HG03039 (cell line): Measurements from ENCODE around the gene PRKRA.
A peak's percentile ranks its signal among the peaks of the same experiment; 100 is the strongest.
"Not testable (repeated sequence)": the region's sequence is repeated elsewhere in the genome, so short reads cannot be mapped to it uniquely, and the experiment has no call there.

ENCODE experiments used
- ATAC-seq: cut with Tn5 transposase; IDR thresholded peaks from one replicate; pipeline ENCODE4 v1.9.1; 2021; ENCODE audit warnings: mild to moderate bottlenecking, moderate library complexity; ENCODE audit not compliant: unreplicated experiment

PRKRA gene

DNA sequence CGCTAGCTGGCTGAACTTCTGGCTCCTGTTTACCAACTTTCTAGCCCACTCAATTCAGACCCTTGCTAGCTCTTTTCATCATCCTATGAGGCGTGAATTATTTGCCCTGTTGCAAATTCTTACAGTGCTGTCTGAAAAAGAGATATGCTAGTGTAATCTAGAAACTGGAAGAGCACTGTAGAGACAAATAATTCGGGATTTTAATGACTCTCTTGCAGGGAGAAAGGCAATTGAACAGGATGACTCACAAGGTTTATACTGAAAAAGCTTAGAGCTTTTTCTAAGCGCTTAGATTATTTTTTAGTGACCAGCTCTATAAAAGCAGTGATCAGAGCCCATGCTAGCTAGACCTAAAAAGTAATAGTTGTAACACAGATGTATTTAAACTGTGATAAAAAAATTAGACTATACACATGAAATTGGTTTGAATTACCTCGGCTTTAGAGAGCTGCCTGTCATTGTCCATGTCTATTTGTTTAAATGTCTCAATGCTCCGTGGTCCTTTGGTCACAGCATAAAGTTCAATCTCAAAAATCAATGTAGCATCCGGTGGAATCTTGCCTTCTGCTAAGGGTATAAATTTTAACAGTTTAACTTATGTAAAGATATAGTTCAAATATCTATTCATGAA lies 18.4 kb upstream of the PRKRA start:
- no peak for ATAC-seq

DNA sequence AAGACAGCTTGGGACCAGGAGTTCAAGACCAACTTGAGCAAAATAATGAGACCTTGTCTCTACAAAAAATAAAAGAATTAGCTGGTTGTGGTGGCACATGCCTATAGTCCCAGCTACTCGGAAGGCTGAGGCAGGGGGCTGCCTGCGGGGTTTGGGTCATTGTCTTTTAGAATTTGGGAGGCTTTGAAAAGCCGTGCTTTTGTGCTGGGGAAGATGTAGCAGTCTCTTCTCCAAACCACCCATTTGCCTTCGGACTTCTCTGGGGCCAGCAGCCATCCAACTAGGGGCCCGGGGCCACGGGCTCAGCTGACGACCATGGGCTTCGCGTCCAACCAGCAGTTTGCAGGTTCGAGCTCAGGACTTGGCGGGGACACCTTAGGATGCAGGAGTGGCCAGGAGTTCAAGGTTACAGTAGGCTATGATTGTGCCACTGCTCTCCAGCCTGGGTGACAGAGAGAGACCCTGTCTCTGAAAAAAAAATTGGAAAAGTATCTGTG lies 6.5 kb upstream of the PRKRA start:
- ATAC-seq, result no peak

DNA sequence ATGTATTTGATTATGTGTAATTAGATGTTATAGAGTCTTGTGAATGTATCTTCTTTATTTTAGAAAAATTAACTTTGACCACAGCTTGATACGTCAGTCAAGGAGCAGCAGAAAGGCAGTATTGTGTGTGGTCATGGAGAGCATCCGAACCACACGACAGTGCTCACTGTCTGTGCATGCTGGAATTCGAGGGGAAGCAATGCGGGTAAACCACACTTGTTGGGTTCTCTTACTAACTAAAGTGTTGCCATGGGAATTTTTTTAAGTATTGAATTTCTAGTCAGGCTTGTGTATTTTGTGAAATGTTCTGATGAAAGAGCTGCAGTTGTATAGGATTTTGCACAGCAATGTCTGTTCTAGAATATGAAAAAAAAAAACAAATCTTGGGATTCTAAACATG lies 5.0 kb upstream of the PRKRA start:
- ATAC-seq, result no peak

DNA sequence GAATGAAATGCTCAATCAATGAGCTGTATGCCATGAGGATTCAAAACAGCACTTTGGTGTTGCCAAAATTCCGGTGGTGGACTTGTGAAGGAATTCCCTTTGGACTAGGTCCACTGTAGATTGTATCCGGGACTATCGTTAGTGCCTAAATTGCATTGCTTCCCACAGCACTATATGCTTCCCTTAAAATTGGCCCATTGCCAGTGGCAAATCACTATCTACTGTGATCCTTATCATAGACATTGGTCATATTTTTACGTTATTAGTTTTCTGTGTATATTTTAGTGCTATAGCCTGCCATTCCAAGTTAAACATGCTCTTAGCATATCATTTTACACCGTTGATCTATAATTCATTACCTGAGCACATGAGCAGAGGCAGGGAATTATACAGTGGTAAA lies 1.9 kb upstream of the PRKRA start:
- no peak for ATAC-seq

DNA sequence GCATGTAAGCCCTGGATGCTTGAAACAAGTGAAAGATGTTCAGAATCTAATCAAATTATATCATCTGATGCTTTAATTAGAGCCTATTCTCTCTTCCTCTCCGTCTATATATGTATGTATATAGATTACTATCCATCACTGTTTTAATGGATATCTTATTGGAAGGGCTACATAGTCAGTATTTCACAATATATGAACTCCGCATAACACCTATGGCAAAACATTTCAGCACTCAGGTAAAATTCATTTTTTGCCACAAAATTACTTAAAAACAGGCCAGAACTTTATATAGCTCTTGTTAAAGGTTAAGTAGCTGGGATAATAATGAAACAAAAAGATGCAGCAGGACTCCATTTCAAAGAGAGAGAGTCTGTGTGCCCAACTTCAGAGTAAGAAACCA lies 1.4 kb upstream of the PRKRA start:
- ATAC-seq, result no peak

DNA sequence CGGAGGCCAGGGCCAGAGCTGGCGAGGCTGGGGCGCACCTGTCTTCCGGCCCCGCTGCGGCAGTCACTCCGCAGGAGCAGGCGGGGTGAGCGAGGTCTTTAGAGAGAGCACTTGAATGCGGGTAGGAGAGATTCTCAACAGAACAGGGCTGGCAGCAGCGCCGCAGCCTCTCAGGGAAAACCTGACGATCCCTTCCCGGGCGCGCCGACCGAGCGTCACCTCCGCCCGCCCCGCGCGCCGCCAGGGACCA lies 526 bp downstream of the PRKRA start:
- peak; percentile 36 for ATAC-seq

DNA sequence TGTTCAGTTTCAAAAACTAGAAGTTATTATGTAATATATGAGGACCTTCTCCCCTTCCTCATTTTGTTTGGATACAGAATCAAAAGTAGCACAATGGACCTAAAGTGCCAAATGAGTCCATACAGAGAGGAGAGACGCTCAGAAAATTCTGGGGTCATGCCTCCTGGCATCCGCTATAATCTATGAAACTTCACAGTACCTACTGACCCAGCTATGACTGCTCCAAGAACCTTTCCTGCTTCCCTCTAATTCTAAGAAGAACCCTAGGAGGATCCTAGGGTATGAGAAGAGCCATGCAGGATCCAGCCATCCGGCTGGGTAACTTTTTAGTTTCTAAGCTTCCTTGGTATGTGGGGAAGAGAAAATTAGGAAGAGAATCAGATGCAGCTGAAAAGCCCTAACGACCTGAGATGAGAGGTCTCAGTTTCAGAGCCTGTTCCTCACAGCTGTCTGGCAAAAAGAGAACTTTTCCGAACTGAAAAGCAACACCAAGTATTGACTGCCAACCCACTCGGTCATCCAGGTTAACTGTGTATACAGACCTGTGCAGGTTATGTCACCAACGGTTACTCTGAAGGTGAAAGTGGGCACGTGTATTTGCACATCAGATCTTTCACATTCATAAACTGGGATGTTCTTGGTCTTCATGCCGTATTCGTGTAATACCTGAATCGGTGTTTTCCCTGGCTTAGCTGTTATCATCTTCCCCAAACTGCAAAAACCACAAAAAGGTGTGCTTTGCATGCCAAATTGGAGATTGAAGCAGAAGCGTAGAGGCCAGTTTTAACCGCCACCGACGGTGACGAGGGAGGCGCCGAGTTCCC lies 1.1 kb downstream of the PRKRA start:
- ATAC-seq, result peak; percentile 3

DNA sequence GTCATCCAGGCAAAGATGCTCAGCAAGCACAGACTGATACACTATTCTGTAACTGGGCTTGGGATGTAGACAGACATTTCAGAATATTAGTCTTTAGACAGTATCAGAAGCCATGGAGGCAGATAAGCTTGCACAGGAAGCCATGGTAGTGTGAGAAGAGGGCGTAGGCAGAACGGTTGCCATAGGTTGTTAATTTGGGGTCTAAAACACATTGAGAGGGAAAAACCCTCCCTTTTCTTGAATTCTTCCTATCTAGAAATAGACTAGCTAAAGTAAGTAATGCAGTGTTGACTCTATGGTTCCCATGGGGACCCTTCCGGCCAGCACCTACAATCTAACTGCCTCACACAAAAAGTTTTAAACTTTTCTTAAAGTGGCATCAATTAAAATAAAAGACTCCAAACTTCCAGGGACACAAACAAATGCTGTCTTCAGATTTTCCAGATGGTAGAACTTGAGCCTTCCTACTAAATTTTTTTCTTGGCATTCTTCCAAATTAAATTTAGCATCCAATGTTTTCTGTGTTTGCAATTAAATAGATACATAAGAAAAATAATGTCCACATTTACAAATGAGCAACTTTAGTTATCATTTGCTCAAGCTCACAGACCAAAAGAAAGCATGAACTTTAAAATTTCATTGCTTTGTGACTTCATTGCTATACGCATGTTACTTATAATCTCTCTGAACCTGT lies 1.9 kb downstream of the PRKRA start:
- ATAC-seq, result no peak

DNA sequence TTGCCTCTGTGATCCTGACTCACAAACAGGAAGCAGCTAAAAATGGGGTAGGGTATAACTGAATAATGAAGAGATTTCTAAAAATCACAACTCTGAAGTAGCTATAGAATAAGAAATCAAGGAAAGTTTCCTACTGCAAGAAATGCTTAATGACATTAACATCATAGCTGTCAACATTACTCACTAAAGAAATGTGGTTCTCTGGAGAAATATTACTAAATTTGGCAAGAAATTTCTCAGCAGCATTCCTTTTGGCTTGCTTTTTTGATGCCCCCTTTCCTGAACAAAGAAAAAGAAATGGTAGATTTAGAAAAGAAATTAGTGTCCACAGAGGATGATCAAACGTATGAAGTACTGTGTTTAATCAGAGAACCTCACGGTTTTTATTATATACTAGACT lies 9.5 kb downstream of the PRKRA start:
- ATAC-seq, result no peak

DNA sequence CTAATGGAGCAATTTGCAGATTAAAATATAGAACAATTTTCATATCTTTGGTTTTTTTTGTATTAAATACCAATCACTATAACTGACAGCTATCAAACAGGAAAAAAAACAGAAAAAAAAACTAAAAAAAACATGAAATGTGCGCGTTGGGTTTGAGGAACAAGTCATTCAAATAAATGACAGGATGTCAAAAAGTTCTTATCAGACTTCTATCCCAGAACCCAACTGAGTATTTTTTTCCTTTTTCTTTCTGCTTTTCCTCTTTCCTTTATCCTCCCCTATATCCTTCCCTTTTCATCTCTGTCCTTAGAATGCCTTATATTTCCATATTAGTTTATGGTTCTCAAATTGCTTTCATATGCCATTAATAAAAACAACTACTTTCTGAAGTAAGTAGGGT lies 14.3 kb downstream of the PRKRA start:
- ATAC-seq, result no peak

DNA sequence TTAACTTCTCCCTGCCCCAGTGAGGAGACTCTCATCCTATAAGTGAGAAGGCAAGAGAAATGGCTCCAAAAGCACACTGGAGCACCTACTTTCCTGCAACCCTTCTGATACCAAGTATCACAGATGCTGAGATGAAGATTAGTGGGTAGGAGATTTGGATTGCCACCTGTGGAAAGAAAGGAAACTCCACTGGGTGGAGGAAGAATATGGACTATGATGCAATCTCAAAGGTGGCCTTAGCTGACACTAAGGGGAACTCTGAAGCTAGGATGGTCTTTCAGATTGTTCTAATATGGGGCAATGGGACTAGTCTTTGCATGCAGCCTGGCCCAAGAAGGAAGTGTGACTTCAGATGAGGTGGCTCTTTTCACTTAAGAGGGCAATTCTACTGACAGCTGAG lies 21.6 kb downstream of the PRKRA start:
- ATAC-seq, result no peak

DNA sequence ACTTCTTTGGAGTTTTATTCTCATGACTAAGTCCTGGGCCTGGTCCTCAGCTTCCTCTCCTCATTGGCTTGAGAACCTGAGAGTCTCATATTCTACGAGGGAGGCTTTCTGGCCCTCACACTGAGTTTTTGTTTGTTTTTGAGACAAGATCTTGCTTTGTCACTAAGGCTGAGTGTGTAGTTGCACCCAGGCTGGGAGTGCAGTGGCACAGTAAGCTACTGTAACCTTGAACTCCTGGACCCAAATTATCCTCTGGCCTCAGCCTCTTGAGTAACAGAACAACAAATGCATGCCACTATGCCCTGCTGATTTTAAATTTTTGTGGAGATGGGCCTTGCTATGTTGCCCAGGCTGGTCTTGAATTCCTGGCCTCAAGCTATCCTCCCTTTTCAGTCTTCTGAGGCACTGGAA lies 22.6 kb downstream of the PRKRA start:
- no peak for ATAC-seq

DNA sequence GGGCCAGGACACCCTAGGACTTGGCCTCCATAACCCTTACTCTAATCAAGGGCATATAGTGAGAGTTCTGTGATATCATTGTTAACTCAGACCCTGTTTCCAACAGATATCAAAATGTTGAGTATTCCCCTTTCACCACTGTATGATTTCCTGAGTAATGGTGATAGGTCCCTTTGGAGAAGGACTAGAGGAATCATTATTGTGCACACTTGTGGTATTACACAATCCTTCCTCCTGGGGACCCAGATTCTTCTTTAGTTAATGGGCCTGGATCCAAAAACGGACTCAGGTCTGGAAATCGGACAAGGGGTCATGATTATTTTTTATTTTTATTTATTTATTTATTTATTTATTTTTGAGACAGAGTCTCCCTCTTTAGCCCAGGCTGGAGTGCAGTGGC lies 23.5 kb downstream of the PRKRA start:
- no peak for ATAC-seq

DNA sequence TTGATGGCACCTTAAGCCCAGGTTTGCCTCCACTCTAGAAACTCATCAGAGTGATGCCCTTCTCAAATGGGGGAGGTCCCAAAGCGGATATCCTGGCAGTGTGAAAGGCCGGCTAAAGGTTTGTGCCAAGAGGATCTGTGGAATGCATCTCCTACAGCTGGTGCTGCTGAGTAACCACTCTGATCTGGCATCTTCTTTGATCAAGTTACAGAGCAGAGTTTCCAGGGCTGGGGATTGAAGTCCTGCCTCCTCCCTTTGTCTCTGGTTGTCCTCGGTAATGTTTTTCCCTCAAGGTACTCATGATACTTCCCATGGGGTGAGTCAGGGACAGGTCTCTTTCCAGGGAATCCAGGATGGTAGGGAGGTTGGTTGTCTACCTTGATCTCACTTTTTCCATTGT lies 24.6 kb downstream of the PRKRA start:
- ATAC-seq, result no peak

DNA sequence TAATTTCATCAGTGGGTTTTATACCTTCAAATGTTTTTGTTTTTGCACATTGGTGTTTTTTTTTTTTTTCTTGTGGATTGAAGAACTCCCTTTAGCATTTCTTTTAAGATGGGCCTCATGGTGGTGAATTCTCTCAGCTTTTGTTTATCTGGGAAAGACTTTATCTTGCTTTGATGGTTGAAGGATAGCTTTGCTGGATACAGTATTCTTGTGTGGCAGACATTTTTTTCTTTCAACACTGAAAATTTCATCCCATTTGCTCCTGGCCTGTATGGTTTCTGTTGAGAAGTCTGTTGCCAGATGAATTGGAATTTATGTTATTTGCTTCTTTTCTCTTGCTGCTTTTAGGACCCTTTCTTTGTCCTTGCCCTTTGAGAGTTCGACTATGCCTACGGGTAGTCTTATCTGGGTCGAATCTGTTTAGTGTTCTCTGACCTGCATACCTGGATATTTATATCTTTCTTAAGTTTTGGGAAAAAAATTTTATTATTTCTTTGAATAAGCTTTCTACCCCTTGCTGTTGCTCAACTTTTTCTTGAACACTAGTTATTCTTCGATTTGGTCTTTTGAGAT lies 25.6 kb downstream of the PRKRA start:
- no peak for ATAC-seq

DNA sequence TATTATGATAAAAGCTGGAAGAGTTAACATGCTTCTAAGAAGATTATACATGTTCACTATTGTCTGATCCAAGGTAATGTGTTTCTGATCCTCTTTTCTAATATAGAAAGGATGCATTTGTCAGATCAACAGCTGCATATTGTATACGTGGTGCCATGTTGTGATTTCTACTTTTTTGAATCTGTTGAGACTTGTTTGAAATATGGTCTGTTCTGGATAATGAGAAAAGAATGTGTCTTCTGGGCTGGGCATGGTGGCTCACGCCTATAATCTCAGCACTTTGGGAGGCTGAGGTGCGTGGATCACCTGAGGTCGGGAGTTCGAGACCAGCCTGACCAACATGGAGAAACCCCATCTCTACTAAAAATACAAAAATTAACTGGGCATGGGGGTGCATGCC lies 27.2 kb downstream of the PRKRA start:
- not testable (repeated sequence) for ATAC-seq

DNA sequence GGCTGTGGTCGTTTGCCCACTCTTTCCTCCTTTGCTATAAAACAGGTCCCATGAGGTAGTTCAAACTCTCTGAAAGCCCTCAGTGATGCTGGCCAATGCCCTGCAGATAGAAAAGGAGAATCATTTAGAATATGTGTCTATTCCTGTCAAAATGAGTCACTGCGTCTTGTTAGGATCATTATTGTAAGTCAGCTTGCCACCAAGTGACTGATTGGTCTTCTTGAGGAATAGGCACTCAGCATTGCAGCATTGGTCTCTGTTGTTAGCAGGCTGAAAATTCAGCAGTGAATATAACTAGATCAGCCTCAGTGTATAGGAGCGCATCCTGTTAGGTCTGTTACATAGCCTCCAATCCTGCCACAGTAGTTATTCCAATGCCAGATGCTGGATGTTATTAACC lies 28.9 kb downstream of the PRKRA start:
- no peak for ATAC-seq

DNA sequence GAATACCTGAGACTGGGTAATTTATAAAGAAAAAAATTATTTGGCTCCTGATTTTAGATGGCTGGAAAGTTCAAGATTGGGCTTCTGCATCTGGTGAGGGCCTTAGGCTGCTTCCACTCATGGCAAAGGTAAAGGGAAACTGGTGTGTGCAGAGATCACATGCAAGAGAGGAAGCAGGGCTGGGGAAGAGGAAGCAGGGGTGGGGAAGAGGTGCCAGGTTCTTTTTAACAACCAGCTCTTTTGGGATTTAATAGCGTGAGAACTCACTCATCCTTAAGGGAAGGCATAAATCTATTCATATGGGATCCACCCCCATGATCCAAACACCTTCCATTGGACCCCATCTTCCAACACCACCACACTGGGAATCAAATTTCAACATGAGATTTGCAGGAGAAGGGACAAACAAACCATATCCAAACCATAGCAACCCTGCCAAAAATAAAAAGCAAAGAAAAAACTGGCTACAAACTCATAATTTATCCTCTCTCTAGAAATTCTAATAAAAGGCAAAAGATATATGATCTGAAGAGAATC lies 30.4 kb downstream of the PRKRA start:
- ATAC-seq, result no peak

DNA sequence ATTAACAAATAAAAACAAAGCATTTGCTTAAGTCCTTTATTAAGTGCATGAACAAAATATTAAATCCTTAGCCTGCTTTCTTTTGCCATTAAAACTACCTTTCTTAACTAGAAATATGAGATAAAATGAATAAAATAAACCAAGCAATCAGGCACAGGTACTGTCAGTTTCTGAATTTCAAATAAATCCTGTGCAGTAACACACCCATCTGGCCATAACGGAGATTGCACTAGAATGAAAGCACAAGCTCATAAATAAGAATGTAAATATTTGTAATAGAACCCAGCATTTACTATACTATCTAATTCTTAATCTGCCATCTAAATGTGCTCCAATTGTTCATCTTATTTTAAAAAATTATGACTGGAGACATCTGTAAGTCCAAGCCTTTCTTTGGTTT lies 31.9 kb downstream of the PRKRA start:
- ATAC-seq, result no peak

DNA sequence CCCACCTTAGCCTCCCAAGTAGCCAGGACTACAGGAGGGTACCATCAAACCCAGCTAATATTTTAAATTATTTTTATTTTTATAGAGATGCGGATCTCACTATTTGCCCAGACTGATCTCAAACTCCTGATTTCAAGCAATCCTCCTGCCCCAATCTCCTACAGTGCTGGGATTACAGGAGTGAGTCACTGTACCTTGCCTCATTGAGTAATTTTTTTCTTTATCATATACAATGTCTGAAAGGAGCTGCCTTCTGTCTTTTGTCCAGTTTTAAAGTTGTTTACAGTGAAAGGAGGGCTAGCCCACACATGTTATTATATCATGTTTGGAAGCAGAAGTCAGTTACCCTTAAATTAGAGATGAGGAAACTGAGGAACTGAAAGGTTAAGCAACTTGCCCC lies 32.5 kb downstream of the PRKRA start:
- ATAC-seq, result no peak

DNA sequence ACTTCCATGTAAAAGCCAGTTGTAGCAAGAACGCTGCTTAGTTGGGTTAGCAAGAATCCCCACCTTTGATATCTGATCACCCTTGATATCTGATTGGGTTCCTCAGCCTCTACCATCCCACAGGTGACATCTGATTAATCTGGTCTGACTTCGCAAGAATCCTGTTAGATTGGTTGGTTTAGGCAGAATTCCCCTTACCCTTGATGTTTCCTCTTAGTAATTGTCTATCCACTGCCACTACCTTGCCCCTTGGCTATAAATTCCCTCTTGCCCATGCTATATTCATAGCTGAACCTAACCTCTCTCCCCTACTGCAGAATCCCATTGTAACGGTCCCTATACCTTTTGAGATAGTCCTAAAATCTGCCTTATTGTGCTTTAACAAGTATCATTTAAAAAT lies 33.1 kb downstream of the PRKRA start:
- ATAC-seq, result no peak

DNA sequence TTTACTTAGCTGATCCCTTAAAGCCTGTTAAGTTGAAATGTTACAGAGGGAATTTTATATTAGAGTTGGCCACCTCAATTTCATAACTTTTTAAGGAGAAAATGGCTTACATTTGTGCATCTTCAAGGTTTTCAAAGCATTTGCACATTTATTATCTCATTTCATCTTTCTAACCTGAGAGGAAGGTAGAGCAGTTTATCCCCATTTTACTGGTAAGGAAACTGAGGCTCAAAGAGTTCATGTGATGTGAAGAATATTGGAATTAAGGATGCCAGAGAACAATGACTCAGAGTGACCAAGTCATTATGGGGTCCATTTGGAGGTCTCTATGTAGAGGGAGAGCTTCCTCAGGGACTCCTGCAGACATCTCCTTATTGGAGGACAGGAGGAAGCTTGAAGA lies 35.0 kb downstream of the PRKRA start:
- no peak for ATAC-seq
